GM12878 (cell line): ENCODE data around the gene AMMECR1. TPM values are rescaled to one million over a fixed set of nuclear protein-coding genes. Genes with fewer than 3 reads are reported as not detected.

Experiments used
- ATAC-seq: fragments of 200-7000 bp; cut with Tn5 transposase; 3 replicates; pipeline ENCODE4 v1.9.1; 2020; ENCODE audit warnings: mild to moderate bottlenecking, moderate library complexity
- BruUV-seq: library from RNA; stranded (reverse); fragments of 400-500 nt; replicated peaks from 2 replicates; lab custom pipeline; 2021; lab: Mats Ljungman, UMichigan
- CTCF ChIA-PET: fragments of 300-600 bp; sonication (Branson Sonifier 250); formaldehyde crosslinking; extraction: SDS; loops from one replicate; lab custom pipeline; 2021; ENCODE audit warnings: inconsistent platforms; lab: Yijun Ruan, JAX
- POLR2A ChIA-PET: fragments of 350-600 bp; formaldehyde crosslinking; extraction: SDS; loops from one replicate; lab custom pipeline; 2021; ENCODE audit warnings: inconsistent platforms; lab: Charles Lee
- RAD21 ChIA-PET: fragments of 300-600 bp; sonication (Branson Sonifier 250); formaldehyde crosslinking; loops from one replicate; lab custom pipeline; 2023; ENCODE audit warnings: antibody characterized with exemption; ENCODE audit not compliant: unreplicated experiment; lab: Charles Lee
- SMC1A ChIA-PET: fragments of 300-600 bp; sonication (Branson Sonifier 250); formaldehyde crosslinking; loops from one replicate; lab custom pipeline; 2023; ENCODE audit not compliant: unreplicated experiment, uncharacterized antibody; lab: Charles Lee
- DNase-seq: peaks from one replicate; pipeline ENCODE4 v3.0.0-alpha.2; 2011; ENCODE audit warnings: low read depth, low spot score
- FAIRE-seq: peaks from 3 replicates; lab custom pipeline; 2011; peaks lifted over from hg19 to GRCh38; lab: Jason Lieb, UNC
- H2AFZ ChIP-seq: 2 replicates; pipeline ENCODE4 v1.6.0; 2011; ENCODE audit warnings: low read depth, low read length, control low read depth; ENCODE audit not compliant: control insufficient read depth
- H3K27ac ChIP-seq: 2 replicates; pipeline ENCODE4 v1.5.1; 2011; ENCODE audit warnings: control low read depth; ENCODE audit not compliant: control insufficient read depth, insufficient read depth
- H3K27me3 ChIP-seq, 2 experiments: replicated peaks in 1 of 2; 2 replicates each; pipeline versions ENCODE4 v1.6.0 to v1.6.1; 2011; ENCODE audit warnings: low read length in 1 of 2; ENCODE audit not compliant: control insufficient read depth in 2 of 2, insufficient read depth in 2 of 2
- H3K36me3 ChIP-seq, 2 experiments: 2 replicates each; pipeline ENCODE4 v1.5.1; 2011; ENCODE audit warnings: low read length in 1 of 2; ENCODE audit not compliant: control insufficient read depth in 2 of 2, insufficient read depth in 2 of 2
- H3K4me1 ChIP-seq: 2 replicates; pipeline ENCODE4 v1.6.1; 2011; ENCODE audit warnings: mild to moderate bottlenecking, low read length, moderate library complexity, mixed read lengths; ENCODE audit not compliant: control insufficient read depth, insufficient read depth
- H3K4me2 ChIP-seq: 2 replicates; pipeline ENCODE4 v1.6.0; 2011; ENCODE audit warnings: control low read depth; ENCODE audit not compliant: control insufficient read depth, insufficient read depth
- H3K4me3 ChIP-seq: fragments of 200-600 bp; sonication (generic); 2 replicates; pipeline ENCODE4 v1.5.1; 2016
- H3K79me2 ChIP-seq: 2 replicates; pipeline ENCODE4 v1.6.0; 2011; ENCODE audit warnings: low read length; ENCODE audit not compliant: control insufficient read depth, insufficient read depth
- H3K9ac ChIP-seq: 2 replicates; pipeline ENCODE4 v1.8.0; 2011; ENCODE audit warnings: low read length, control low read depth, mixed read lengths; ENCODE audit not compliant: control insufficient read depth, insufficient read depth
- H3K9me3 ChIP-seq: replicated peaks from 3 replicates; pipeline ENCODE4 v1.5.1; 2011; ENCODE audit warnings: mild to moderate bottlenecking, low read length; ENCODE audit not compliant: control insufficient read depth, insufficient read depth
- H4K20me1 ChIP-seq: 2 replicates; pipeline ENCODE4 v1.6.0; 2011; ENCODE audit not compliant: control insufficient read depth, insufficient read depth
- ATF3 ChIP-seq: IDR thresholded peaks from 2 replicates; pipeline ENCODE4 v1.6.1; 2011; ENCODE audit warnings: low read depth, mild to moderate bottlenecking, low read length, moderate library complexity, borderline replicate concordance; ENCODE audit errors: extremely low read depth
- ATF7 ChIP-seq: fragments of 450-650 bp; IDR thresholded peaks from 2 replicates; pipeline ENCODE4 v1.6.1; 2016; ENCODE audit warnings: low read depth, mild to moderate bottlenecking
- BMI1 ChIP-seq: fragments of 450-650 bp; IDR thresholded peaks from 2 replicates; pipeline ENCODE4 v1.6.1; 2016; ENCODE audit warnings: mild to moderate bottlenecking, moderate library complexity, borderline replicate concordance
- CBFB ChIP-seq: IDR thresholded peaks from 2 replicates; pipeline ENCODE4 v1.6.1; 2016; ENCODE audit warnings: antibody characterized with exemption, low read depth
- CREM ChIP-seq: IDR thresholded peaks from 2 replicates; pipeline ENCODE4 v1.6.1; 2014; ENCODE audit warnings: antibody characterized with exemption, low read depth
- DPF2 ChIP-seq: fragments of 450-650 bp; IDR thresholded peaks from 2 replicates; pipeline ENCODE4 v1.6.1; 2017; ENCODE audit warnings: mild to moderate bottlenecking
- ELK1 ChIP-seq: IDR thresholded peaks from 2 replicates; pipeline ENCODE4 v1.6.1; 2012; ENCODE audit warnings: low read depth, low read length, improper control_type of control experiment
- GABPA ChIP-seq: IDR thresholded peaks from 2 replicates; pipeline ENCODE4 v1.6.1; 2014; ENCODE audit warnings: antibody characterized with exemption, low read depth, mild to moderate bottlenecking, inconsistent platforms
- KDM1A ChIP-seq: fragments of 200-600 bp; sonication (generic); IDR thresholded peaks from 2 replicates; pipeline ENCODE4 v1.6.1; 2016; ENCODE audit warnings: borderline replicate concordance
- LARP7 ChIP-seq: fragments of 450-650 bp; IDR thresholded peaks from 2 replicates; pipeline ENCODE4 v1.6.1; 2017; ENCODE audit warnings: mild to moderate bottlenecking
- MAX ChIP-seq: IDR thresholded peaks from 2 replicates; pipeline ENCODE4 v1.6.1; 2012; ENCODE audit warnings: low read depth, low read length, improper control_type of control experiment
- NRF1 ChIP-seq: conservative IDR thresholded peaks from 2 replicates; pipeline ENCODE4 v1.6.1; 2011; ENCODE audit warnings: mild to moderate bottlenecking, low read depth, low read length, improper control_type of control experiment
- PAX5 ChIP-seq: IDR thresholded peaks from 2 replicates; pipeline ENCODE4 v1.6.1; 2011; ENCODE audit warnings: low read depth, low read length, borderline replicate concordance
- SMAD1 ChIP-seq: fragments of 450-650 bp; IDR thresholded peaks from 2 replicates; pipeline ENCODE4 v1.6.1; 2018; ENCODE audit warnings: mild to moderate bottlenecking, low read depth; ENCODE audit not compliant: partially characterized antibody
- STAT1 ChIP-seq: fragments of 450-650 bp; conservative IDR thresholded peaks from 2 replicates; pipeline ENCODE4 v1.6.1; 2014; ENCODE audit warnings: antibody characterized with exemption, mild to moderate bottlenecking
- ZNF592 ChIP-seq: fragments of 450-650 bp; IDR thresholded peaks from 2 replicates; pipeline ENCODE4 v1.6.1; 2017; ENCODE audit warnings: mild to moderate bottlenecking, moderate library complexity
- WGBS: methylation state at CpG from one replicate; pipeline ENCODE4 v1.1.6; 2016; ENCODE audit warnings: low lambda C conversion rate; ENCODE audit not compliant: insufficient replicate concordance, insufficient coverage; ENCODE audit errors: missing lambda C conversion rate; 5-methylcytosine and 5-hydroxymethylcytosine counted together
- in situ Hi-C: fragments of 300-500 bp; cut with MboI; formaldehyde crosslinking; loops from 9 replicates; pipeline ENCODE4 v1.14.3; 2018; ENCODE audit warnings: mixed read lengths
- intact Hi-C: fragments of 100-400 bp; cut with micrococcal nuclease; formaldehyde crosslinking; loops from one replicate; pipeline ENCODE4 v1.14.2; 2022; ENCODE audit not compliant: unreplicated experiment
- polyA plus RNA-seq, 11 experiments: library from polyadenylated mRNA; depleted of rRNA in 4 of 11; unstranded in 6 of 11; stranded (reverse) in 5 of 11; fragments of >200 nt; fragmentation: Nextera tagmentation in 4 of 11; fragmentation: Illumina TruSeq in 1 of 11; extraction: Ambion mirVana in 4 of 11; extraction: Trizol in 1 of 11; gene quantifications; 1 replicate in 1 of 11; 2 replicates in 10 of 11; pipeline versions ENCODE4 v1.2.1 to v1.2.3, GENCODE V29; 2011 to 2016; ENCODE audit warnings: inconsistent platforms in 2 of 11, missing spikeins in 2 of 11, low read depth in 1 of 11
- total RNA-seq, 4 experiments: library from RNA; depleted of rRNA in 3 of 4; stranded (reverse); fragments of >200 nt in 3 of 4; fragmentation: Illumina TruSeq in 1 of 4; extraction: Trizol in 1 of 4; gene quantifications; 2 replicates each; pipeline versions ENCODE4 v1.2.1 to v1.2.3, GENCODE V29; 2013 to 2021
- TF ChIP-seq, protein P1 (sequence below): fragments of 450-650 bp; IDR thresholded peaks from 2 replicates; pipeline ENCODE4 v1.6.1; 2017; ENCODE audit warnings: low read depth, mild to moderate bottlenecking, moderate library complexity

The AMMECR1 gene
- total and polyA plus RNA-seq, 10 of the 15 experiments (the other 5 are each of a cell fraction or from before 2014, with no cell fraction given): 4.9 to 25.6 (median 10.7) TPM

- DNase-seq (no peak), FAIRE-seq (no peak), ATAC-seq (no peak)
- in situ Hi-C loops (no loop called here), intact Hi-C loops (no loop called here)
- H3K36me3 ChIP-seq: no peaks in the 10 kb centered on the region
- H3K4me3 ChIP-seq: no peak overlapping the region
- SMC1A ChIA-PET: no interaction called here
- TF ChIP-seq GABPA (no peak), ATF7 (no peak), SMAD1 (no peak), ZNF592 (no peak), PAX5 (no peak), DPF2 (no peak), ELK1 (no peak), CBFB (no peak), CREM (no peak), STAT1 (no peak), NRF1 (no peak), MAX (no peak), BMI1 (no peak), LARP7 (no peak), KDM1A (no peak), ATF3 (no peak)
- TF ChIP-seq, protein P1, sequence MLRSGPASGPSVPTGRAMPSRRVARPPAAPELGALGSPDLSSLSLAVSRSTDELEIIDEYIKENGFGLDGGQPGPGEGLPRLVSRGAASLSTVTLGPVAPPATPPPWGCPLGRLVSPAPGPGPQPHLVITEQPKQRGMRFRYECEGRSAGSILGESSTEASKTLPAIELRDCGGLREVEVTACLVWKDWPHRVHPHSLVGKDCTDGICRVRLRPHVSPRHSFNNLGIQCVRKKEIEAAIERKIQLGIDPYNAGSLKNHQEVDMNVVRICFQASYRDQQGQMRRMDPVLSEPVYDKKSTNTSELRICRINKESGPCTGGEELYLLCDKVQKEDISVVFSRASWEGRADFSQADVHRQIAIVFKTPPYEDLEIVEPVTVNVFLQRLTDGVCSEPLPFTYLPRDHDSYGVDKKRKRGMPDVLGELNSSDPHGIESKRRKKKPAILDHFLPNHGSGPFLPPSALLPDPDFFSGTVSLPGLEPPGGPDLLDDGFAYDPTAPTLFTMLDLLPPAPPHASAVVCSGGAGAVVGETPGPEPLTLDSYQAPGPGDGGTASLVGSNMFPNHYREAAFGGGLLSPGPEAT: no peak
- no peak overlapping the region for H3K4me2 ChIP-seq
- CTCF ChIA-PET: interaction anchor here (1.1 to 1.5 kb wide), 2 partner anchors 8 to 11 kb away, joined by 3 to 4 read pairs; no protein-coding TSS in a partner anchor
- WGBS: 66% methylated on average over 7 of the region's 7 CpGs
- no peak overlapping the region for H3K27ac ChIP-seq
- no peaks in the 10 kb centered on the region for H3K79me2 ChIP-seq
- H3K9ac ChIP-seq: no peak overlapping the region
- no peak overlapping the region for H2AFZ ChIP-seq
- no peaks in the 10 kb centered on the region for H3K9me3 ChIP-seq
- RAD21 ChIA-PET: no interaction called here
- POLR2A ChIA-PET: no interaction called here
- no peaks in the 10 kb centered on the region for H4K20me1 ChIP-seq
- H3K27me3 ChIP-seq: no peaks in the 10 kb centered on the region
- H3K4me1 ChIP-seq: no peaks in the 10 kb centered on the region
- BruUV-seq: no TSS peak
These were observed 65.2 kb downstream of the AMMECR1 start for GRCh38 chrX:110252711-110253110.
